ENCODE results near the gene ADRA2A.

The ADRA2A gene

DNA sequence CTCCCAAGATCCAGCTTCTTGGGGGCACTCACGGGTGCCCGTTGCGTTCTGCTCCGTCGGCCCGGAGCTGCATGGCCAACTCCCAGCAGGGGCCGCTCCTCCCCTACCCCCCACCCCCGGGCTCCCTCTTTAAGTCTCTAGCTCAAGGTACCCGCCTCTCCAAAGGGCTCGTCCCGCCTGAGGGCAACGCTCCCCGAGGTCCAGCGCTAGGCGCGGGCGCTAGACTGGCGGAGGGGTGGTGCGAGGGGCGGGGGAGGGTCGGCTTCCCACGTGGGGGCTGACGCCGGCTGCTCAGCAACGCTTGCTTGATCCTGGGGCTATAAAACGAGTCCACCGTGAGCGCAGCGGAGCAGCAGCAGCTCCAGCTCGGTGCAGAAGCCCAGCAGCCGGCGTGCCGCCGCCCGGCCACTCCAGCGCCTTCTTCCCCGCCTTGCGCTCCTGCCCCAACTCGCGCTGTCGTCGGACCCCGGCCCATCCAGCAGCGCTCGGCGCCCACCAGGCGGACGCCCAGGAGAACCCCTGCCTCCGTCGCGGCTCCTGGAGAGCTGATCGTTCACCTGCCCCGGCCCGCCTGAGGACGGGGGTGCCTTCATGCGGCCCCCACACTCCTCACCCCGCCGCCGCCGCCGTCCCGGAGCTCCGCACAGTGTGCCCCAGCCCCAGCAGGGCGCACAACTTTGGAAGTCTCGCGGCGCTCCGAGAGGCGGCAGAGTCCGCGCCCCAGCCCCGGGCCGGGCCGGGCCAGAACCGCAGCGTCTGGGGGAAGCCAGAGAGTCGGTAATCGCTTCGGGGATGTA lies at the start of gene ADRA2A:
ADRA2A (plus strand) TSS at position 348 of the 797 bp plus-strand sequence. CDS start 968 bp downstream, outside the sequence.
- Histone ChIP-seq H3K9me3 (ENCODE audit: control insufficient read depth in 2 of 2, low read length in 2 of 2) (no peaks in the 10 kb centered on the region), H3K4me3 (ENCODE audit: low read length in 2 of 2) (peak within 1 kb of the TSS; percentile 66 to 74), H3K4me1 (ENCODE audit: control insufficient read depth in 2 of 2, insufficient read depth in 2 of 2, low read length in 2 of 2) (peaks cover 7 to 17% of the 10 kb centered on the region in 2 donors), H3K36me3 (ENCODE audit: control insufficient read depth in 2 of 2, insufficient read depth in 2 of 2, low read length in 2 of 2) (no peaks in the 10 kb centered on the region), H3K9ac (ENCODE audit: low read depth in 1 of 2, low read length in 2 of 2) (peak within 1 kb of the TSS; percentile 32 to 42), H3K27ac (ENCODE audit: low read depth in 2 of 2, low read length in 2 of 2) (peak within 1 kb of the TSS in 1 of 2 donors; percentile 61), H3K27me3 (ENCODE audit: control insufficient read depth in 2 of 2, insufficient read depth in 2 of 2, low read length in 2 of 2) (peaks cover 13 to 27% of the 10 kb centered on the region in 2 donors)

DNA sequence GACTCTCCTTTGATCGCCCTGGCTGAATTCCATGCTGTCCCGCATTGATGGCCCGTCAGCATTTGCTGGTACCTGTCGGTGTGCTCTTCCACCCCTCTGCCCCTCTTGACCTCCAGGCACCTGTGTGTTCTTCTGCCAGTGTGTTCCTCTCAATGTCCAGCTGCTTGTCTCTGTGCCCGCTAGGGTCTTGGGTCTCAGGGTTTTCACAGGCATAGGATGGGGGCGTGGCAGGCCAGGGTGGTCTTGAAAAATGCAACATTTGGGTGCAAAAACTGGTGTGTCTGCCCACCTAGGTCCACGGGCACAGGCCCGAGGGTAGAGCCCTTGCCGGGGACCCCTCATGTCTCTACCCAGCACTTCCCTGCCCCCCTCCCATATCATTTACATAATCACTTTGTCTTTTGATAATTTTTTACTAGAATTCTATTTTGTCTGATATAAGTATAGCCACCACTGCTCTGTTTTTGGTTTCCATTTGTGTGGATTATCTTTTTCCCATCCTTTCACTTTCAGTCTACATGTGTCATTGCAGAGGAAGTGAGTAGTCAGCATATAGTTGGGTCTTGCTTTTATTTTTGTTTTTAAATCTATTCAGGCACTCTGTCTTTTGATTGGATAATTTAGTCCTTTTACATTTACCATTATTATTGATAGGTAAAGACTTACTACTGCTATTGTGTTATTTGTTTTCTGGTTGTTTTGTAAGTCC lies 46.6 kb upstream of the ADRA2A start:
- no peaks in the 10 kb centered on the region for H3K36me3 ChIP-seq (ENCODE audit: control insufficient read depth in 2 of 2, insufficient read depth in 2 of 2, low read length in 2 of 2)
- no peak overlapping the region for H3K9ac ChIP-seq (ENCODE audit: low read depth in 1 of 2, low read length in 2 of 2)
- H3K9me3 ChIP-seq (ENCODE audit: control insufficient read depth in 2 of 2, low read length in 2 of 2): no peaks in the 10 kb centered on the region
- H3K4me3 ChIP-seq (ENCODE audit: low read length in 2 of 2): no peak overlapping the region
- H3K4me1 ChIP-seq (ENCODE audit: control insufficient read depth in 2 of 2, insufficient read depth in 2 of 2, low read length in 2 of 2): no peaks in the 10 kb centered on the region
- no peak overlapping the region for H3K27ac ChIP-seq (ENCODE audit: low read depth in 2 of 2, low read length in 2 of 2)
- no peaks in the 10 kb centered on the region for H3K27me3 ChIP-seq (ENCODE audit: control insufficient read depth in 2 of 2, insufficient read depth in 2 of 2, low read length in 2 of 2)

DNA sequence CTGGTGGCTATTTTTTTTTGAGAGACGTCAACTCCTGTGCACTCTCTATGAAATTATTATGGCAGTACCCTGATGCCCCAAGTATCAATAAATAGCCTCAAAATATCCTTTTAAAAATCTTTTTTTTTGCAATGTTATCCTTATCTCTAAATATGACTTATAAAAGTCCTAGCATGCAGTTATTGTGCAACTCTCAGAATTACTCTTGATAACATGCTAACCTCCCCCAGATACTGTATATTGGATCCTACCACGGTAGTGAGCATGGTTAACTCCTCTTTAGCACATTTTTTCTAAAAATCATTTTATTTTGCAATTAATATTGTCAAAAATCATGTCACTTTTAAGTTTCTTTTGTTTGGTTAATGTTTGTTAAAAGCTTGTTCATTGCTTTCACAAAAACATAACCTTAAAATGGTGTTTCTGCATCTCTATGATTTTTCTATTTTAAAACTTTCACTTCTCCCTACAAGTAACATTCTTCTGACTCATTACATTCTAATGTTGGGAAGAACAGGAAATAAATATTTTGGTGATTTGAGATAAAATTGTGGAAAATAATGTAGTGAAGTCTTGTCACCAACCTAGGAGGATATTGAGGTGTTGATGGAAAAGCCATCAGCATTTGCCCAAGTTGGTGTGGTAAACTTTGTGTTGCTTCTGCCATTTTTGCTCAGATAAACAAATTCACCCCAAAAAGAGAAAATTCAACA lies 42.1 kb upstream of the ADRA2A start:
- H3K9ac ChIP-seq (ENCODE audit: low read depth in 1 of 2, low read length in 2 of 2): no peak overlapping the region
- H3K36me3 ChIP-seq (ENCODE audit: control insufficient read depth in 2 of 2, insufficient read depth in 2 of 2, low read length in 2 of 2): no peaks in the 10 kb centered on the region

DNA sequence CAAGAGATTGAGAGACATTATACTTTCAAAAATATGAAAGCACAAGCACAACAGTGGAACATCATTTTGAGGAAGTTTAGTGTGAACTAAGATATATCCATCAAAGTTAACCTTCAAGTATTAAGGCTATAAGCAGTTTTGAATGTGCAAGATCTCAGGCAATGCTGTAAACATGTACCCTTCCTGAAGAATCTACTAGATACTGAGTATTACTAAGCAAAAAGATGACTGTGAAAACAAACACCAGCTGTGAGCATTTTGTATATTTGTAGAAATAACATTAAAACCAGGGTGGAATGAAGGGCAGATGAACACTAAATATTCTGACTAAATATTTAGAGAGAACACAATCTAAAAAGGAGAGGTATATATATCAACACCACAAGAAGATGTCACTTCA lies 41.3 kb upstream of the ADRA2A start:
- H3K9ac ChIP-seq (ENCODE audit: low read depth in 1 of 2, low read length in 2 of 2): no peak overlapping the region
- no peak overlapping the region for H3K4me3 ChIP-seq (ENCODE audit: low read length in 2 of 2)
- peaks cover 2 to 4% of the 10 kb centered on the region in 2 donors for H3K9me3 ChIP-seq (ENCODE audit: control insufficient read depth in 2 of 2, low read length in 2 of 2)
- no peaks in the 10 kb centered on the region for H3K27me3 ChIP-seq (ENCODE audit: control insufficient read depth in 2 of 2, insufficient read depth in 2 of 2, low read length in 2 of 2)
- H3K27ac ChIP-seq (ENCODE audit: low read depth in 2 of 2, low read length in 2 of 2): no peak overlapping the region
- H3K36me3 ChIP-seq (ENCODE audit: control insufficient read depth in 2 of 2, insufficient read depth in 2 of 2, low read length in 2 of 2): no peaks in the 10 kb centered on the region
- no peaks in the 10 kb centered on the region for H3K4me1 ChIP-seq (ENCODE audit: control insufficient read depth in 2 of 2, insufficient read depth in 2 of 2, low read length in 2 of 2)

More for the DNA sequence above, 42.1 kb upstream of the ADRA2A start:
- Histone ChIP-seq H3K27ac (ENCODE audit: low read depth in 2 of 2, low read length in 2 of 2) (no peak overlapping the region), H3K4me3 (ENCODE audit: low read length in 2 of 2) (no peak overlapping the region), H3K9me3 (ENCODE audit: control insufficient read depth in 2 of 2, low read length in 2 of 2) (peaks cover 2 to 4% of the 10 kb centered on the region in 2 donors), H3K4me1 (ENCODE audit: control insufficient read depth in 2 of 2, insufficient read depth in 2 of 2, low read length in 2 of 2) (no peaks in the 10 kb centered on the region), H3K27me3 (ENCODE audit: control insufficient read depth in 2 of 2, insufficient read depth in 2 of 2, low read length in 2 of 2) (no peaks in the 10 kb centered on the region)

DNA sequence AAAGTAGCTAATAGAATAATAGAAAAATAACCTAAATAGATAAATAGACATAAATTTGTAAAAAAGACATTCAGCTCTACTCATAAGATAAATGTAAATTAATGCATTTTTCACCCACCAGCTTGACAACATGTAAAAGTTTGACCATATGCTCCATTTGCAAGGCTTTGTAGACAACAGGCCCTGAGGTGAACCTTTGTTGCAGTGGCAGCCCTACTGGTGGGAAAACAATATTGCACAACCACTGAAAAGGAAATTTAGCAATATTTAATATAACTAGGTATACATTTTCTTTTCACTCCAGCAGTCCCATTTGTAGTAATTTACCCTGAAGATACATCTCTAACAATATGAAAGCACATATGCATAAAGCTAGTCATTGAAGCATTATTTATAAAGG lies 39.0 kb upstream of the ADRA2A start:
- H3K4me1 ChIP-seq (ENCODE audit: control insufficient read depth in 2 of 2, insufficient read depth in 2 of 2, low read length in 2 of 2): no peaks in the 10 kb centered on the region
- H3K9me3 ChIP-seq (ENCODE audit: control insufficient read depth in 2 of 2, low read length in 2 of 2): peaks cover 2 to 4% of the 10 kb centered on the region in 2 donors
- H3K27ac ChIP-seq (ENCODE audit: low read depth in 2 of 2, low read length in 2 of 2): no peak overlapping the region
- H3K9ac ChIP-seq (ENCODE audit: low read depth in 1 of 2, low read length in 2 of 2): no peak overlapping the region
- no peak overlapping the region for H3K4me3 ChIP-seq (ENCODE audit: low read length in 2 of 2)
- H3K36me3 ChIP-seq (ENCODE audit: control insufficient read depth in 2 of 2, insufficient read depth in 2 of 2, low read length in 2 of 2): no peaks in the 10 kb centered on the region
- no peaks in the 10 kb centered on the region for H3K27me3 ChIP-seq (ENCODE audit: control insufficient read depth in 2 of 2, insufficient read depth in 2 of 2, low read length in 2 of 2)

DNA sequence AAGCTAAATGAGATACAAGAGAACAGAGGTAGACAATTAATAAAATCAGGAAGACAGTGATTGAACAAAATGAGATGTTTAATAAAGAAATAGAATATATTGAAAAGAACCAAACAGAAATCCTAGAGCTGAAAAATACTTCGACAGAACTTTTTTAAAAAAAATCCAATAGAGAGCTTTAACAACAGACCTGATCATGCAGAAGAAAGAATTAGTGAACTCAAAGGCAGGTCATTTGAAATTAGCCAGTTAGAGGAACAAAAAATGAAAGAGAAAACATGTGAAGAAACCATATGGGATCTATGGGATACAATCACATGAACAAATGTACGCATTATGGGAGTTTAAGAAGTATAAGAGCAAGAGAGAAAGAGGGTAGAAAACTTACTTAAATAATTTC lies 37.3 kb upstream of the ADRA2A start:
- Histone ChIP-seq H3K27ac (ENCODE audit: low read depth in 2 of 2, low read length in 2 of 2) (no peak overlapping the region), H3K27me3 (ENCODE audit: control insufficient read depth in 2 of 2, insufficient read depth in 2 of 2, low read length in 2 of 2) (no peaks in the 10 kb centered on the region), H3K36me3 (ENCODE audit: control insufficient read depth in 2 of 2, insufficient read depth in 2 of 2, low read length in 2 of 2) (no peaks in the 10 kb centered on the region), H3K9me3 (ENCODE audit: control insufficient read depth in 2 of 2, low read length in 2 of 2) (peaks cover 2 to 4% of the 10 kb centered on the region in 2 donors), H3K4me1 (ENCODE audit: control insufficient read depth in 2 of 2, insufficient read depth in 2 of 2, low read length in 2 of 2) (no peaks in the 10 kb centered on the region), H3K4me3 (ENCODE audit: low read length in 2 of 2) (no peak overlapping the region), H3K9ac (ENCODE audit: low read depth in 1 of 2, low read length in 2 of 2) (no peak overlapping the region)

DNA sequence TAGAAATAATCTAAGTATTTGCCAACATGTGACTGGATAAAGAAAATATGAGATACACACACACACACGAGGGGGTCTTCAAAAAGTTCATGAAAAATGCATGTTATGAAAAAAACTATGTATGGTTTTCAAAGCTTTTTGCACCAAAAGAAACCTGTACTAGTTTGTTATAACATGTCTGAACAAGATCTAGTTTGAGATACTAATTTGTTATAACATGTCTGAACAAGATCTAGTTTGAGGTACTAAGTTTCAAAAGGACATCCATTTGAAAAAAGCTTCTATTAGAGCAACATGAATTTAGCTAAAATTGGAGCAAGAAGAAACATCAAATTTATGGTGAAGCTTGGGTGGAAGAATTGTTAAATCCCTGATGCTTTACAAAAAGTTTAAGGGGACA lies 19.8 kb upstream of the ADRA2A start:
- H3K27ac ChIP-seq (ENCODE audit: low read depth in 2 of 2, low read length in 2 of 2): no peak overlapping the region
- no peaks in the 10 kb centered on the region for H3K4me1 ChIP-seq (ENCODE audit: control insufficient read depth in 2 of 2, insufficient read depth in 2 of 2, low read length in 2 of 2)
- H3K27me3 ChIP-seq (ENCODE audit: control insufficient read depth in 2 of 2, insufficient read depth in 2 of 2, low read length in 2 of 2): peaks cover 0 to 5% of the 10 kb centered on the region in 2 donors

DNA sequence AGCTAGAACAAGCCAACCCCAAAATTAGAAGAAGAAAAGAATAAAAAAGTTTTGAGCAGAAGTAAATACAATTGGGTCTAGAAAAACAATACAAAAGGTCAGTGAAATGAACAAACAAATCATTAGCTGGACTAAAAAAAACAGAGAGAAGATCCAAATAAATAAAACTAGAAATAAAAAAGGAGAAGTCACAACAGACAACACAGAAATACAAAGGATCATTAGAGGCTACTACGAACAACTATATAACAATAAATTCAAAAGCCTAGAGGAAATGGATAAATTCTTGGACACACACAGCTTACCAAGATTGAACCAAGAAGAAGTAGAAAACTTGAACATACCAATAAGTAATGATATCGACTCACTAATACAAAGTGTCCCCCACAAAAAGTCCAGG lies 13.4 kb upstream of the ADRA2A start:
- H3K36me3 ChIP-seq (ENCODE audit: control insufficient read depth in 2 of 2, insufficient read depth in 2 of 2, low read length in 2 of 2): no peaks in the 10 kb centered on the region
- no peak overlapping the region for H3K4me3 ChIP-seq (ENCODE audit: low read length in 2 of 2)
- no peak overlapping the region for H3K27ac ChIP-seq (ENCODE audit: low read depth in 2 of 2, low read length in 2 of 2)
- no peak overlapping the region for H3K9ac ChIP-seq (ENCODE audit: low read depth in 1 of 2, low read length in 2 of 2)
- no peaks in the 10 kb centered on the region for H3K9me3 ChIP-seq (ENCODE audit: control insufficient read depth in 2 of 2, low read length in 2 of 2)
- H3K27me3 ChIP-seq (ENCODE audit: control insufficient read depth in 2 of 2, insufficient read depth in 2 of 2, low read length in 2 of 2): peaks cover 4 to 8% of the 10 kb centered on the region in 2 donors
- no peaks in the 10 kb centered on the region for H3K4me1 ChIP-seq (ENCODE audit: control insufficient read depth in 2 of 2, insufficient read depth in 2 of 2, low read length in 2 of 2)

More for the DNA sequence above, 19.8 kb upstream of the ADRA2A start:
- no peaks in the 10 kb centered on the region for H3K36me3 ChIP-seq (ENCODE audit: control insufficient read depth in 2 of 2, insufficient read depth in 2 of 2, low read length in 2 of 2)
- H3K9me3 ChIP-seq (ENCODE audit: control insufficient read depth in 2 of 2, low read length in 2 of 2): peaks cover 0 to 5% of the 10 kb centered on the region in 2 donors
- no peak overlapping the region for H3K9ac ChIP-seq (ENCODE audit: low read depth in 1 of 2, low read length in 2 of 2)
- H3K4me3 ChIP-seq (ENCODE audit: low read length in 2 of 2): no peak overlapping the region

DNA sequence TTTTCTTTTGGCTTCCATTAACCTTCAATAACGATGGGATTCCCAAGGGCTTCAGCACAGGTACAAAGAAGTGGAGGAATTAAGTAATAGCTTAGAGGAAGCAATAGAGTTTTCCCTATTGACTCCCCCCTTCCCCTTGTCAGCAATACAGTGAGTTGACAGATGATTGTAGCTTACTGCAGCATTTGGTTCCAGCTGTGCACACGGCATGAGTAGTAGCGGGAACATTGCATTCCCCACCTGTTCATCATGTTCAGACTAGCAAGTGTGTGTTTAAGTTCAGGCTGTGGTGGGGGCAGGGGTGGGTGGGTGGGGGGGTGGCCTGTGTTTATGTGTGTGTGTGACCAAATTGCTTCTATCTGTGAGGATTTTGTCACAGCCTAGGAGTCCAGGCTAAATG lies 4.6 kb upstream of the ADRA2A start:
- H3K27ac ChIP-seq (ENCODE audit: low read depth in 2 of 2, low read length in 2 of 2): no peak overlapping the region
- H3K27me3 ChIP-seq (ENCODE audit: control insufficient read depth in 2 of 2, insufficient read depth in 2 of 2, low read length in 2 of 2): peaks cover 13 to 23% of the 10 kb centered on the region in 2 donors
- H3K36me3 ChIP-seq (ENCODE audit: control insufficient read depth in 2 of 2, insufficient read depth in 2 of 2, low read length in 2 of 2): no peaks in the 10 kb centered on the region
- H3K4me1 ChIP-seq (ENCODE audit: control insufficient read depth in 2 of 2, insufficient read depth in 2 of 2, low read length in 2 of 2): peaks cover 7 to 8% of the 10 kb centered on the region in 2 donors
- no peak overlapping the region for H3K9ac ChIP-seq (ENCODE audit: low read depth in 1 of 2, low read length in 2 of 2)
- H3K9me3 ChIP-seq (ENCODE audit: control insufficient read depth in 2 of 2, low read length in 2 of 2): no peaks in the 10 kb centered on the region
- no peak overlapping the region for H3K4me3 ChIP-seq (ENCODE audit: low read length in 2 of 2)

Measured in mucosa of rectum (tissue), 2 donors.